Endothelial cell (in vitro differentiated cells): ENCODE data around the gene ZNF70. TPM values are rescaled to one million over a fixed set of nuclear protein-coding genes. Genes with fewer than 3 reads are reported as not detected.

Experiments
- DNase-seq: peaks from one replicate; pipeline ENCODE4 v3.0.0; 2021; ENCODE audit warnings: low spot score
- H3K27ac Mint-ChIP-seq: one replicate; pipeline ENCODE4 v1.8.0; 2021; ENCODE audit warnings: mixed read lengths, inconsistent platforms; ENCODE audit not compliant: unreplicated experiment
- H3K27me3 Mint-ChIP-seq: one replicate; pipeline ENCODE4 v1.8.0; 2021; ENCODE audit warnings: mild to moderate bottlenecking, moderate library complexity, mixed read lengths, inconsistent platforms; ENCODE audit not compliant: unreplicated experiment
- H3K36me3 Mint-ChIP-seq: one replicate; pipeline ENCODE4 v1.8.0; 2021; ENCODE audit warnings: mild to moderate bottlenecking, low read depth, mixed read lengths, inconsistent platforms; ENCODE audit not compliant: unreplicated experiment
- H3K4me1 Mint-ChIP-seq: one replicate; pipeline ENCODE4 v1.8.0; 2021; ENCODE audit warnings: mild to moderate bottlenecking, mixed read lengths, inconsistent platforms; ENCODE audit not compliant: unreplicated experiment
- H3K4me3 Mint-ChIP-seq: one replicate; pipeline ENCODE4 v1.8.0; 2021; ENCODE audit warnings: mild to moderate bottlenecking, mixed read lengths, inconsistent platforms; ENCODE audit not compliant: unreplicated experiment
- H3K9me3 Mint-ChIP-seq: one replicate; pipeline ENCODE4 v1.8.0; 2021; ENCODE audit warnings: mixed read lengths, inconsistent platforms; ENCODE audit not compliant: unreplicated experiment
- total RNA-seq: library from RNA; stranded (reverse); fragmentation: NEBNext Ultra II Directional; extraction: Animal tissue kit (Norgen Biotek cat#: 25700); gene quantifications from one replicate; pipeline ENCODE4 v1.2.1, GENCODE V29; 2021; ENCODE audit not compliant: unreplicated experiment
- TF ChIP-seq, protein P1 (sequence below): fragments of 200-600 bp; sonication (generic); IDR thresholded peaks from one replicate; pipeline ENCODE4 v1.5.0; 2021; ENCODE audit warnings: antibody characterized with exemption; ENCODE audit not compliant: unreplicated experiment

Gene ZNF70
- total RNA-seq, 1 donor from 2014 or later: 8.0 TPM

DNA sequence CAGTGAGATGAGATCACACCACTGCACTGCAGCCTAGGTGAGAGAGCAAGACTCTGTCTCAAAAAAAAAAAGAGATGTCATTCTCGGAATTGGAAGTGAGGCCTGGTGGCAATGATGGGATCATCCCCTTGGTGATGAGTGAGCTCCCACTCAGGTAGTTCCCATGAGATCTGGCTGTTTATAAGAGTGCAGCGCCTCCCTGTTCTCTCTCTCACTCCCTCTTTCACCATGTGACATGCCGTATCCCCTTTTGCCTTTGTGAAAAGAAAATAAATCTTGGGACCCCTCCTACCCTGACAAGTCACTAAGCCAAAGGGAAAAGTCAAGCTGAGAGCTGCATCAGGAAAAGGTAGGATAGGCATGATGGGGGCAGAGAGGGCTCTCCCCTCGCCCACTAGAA, 28.8 kb downstream of the ZNF70 start:
- H3K27ac Mint-ChIP-seq: no peak overlapping the region
- no peak for DNase-seq
- H3K27me3 Mint-ChIP-seq: peaks cover 3% of the 10 kb centered on the region
- H3K9me3 Mint-ChIP-seq: no peaks in the 10 kb centered on the region
- H3K36me3 Mint-ChIP-seq: no peaks in the 10 kb centered on the region
- no peaks in the 10 kb centered on the region for H3K4me1 Mint-ChIP-seq
- H3K4me3 Mint-ChIP-seq: no peak overlapping the region
- TF ChIP-seq, protein P1, sequence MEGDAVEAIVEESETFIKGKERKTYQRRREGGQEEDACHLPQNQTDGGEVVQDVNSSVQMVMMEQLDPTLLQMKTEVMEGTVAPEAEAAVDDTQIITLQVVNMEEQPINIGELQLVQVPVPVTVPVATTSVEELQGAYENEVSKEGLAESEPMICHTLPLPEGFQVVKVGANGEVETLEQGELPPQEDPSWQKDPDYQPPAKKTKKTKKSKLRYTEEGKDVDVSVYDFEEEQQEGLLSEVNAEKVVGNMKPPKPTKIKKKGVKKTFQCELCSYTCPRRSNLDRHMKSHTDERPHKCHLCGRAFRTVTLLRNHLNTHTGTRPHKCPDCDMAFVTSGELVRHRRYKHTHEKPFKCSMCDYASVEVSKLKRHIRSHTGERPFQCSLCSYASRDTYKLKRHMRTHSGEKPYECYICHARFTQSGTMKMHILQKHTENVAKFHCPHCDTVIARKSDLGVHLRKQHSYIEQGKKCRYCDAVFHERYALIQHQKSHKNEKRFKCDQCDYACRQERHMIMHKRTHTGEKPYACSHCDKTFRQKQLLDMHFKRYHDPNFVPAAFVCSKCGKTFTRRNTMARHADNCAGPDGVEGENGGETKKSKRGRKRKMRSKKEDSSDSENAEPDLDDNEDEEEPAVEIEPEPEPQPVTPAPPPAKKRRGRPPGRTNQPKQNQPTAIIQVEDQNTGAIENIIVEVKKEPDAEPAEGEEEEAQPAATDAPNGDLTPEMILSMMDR: no peak

DNA sequence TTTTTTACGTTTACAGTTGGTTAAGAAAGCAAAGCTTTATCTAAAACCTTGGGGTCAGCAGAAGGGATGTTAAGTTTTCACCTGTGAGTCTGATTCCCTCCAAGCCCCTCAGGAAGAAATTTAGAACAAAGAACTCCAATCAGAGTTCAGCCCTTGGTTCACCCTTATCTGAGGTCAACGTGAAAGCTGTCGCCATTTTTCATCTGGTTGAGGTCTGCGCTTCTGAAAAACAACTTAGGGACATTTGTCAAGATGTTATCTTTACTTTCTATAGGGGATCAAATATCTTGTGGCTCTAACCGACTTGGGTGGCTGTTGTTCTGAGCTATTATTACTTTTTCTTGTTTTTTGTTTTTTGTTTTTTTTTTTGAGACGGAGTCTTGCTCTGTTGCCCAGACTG, 30.1 kb downstream of the ZNF70 start:
- no peaks in the 10 kb centered on the region for H3K9me3 Mint-ChIP-seq
- DNase-seq: no peak
- H3K27ac Mint-ChIP-seq: no peak overlapping the region
- no peak overlapping the region for H3K4me3 Mint-ChIP-seq
- H3K27me3 Mint-ChIP-seq: no peaks in the 10 kb centered on the region
- TF ChIP-seq, protein P1: no peak
- H3K36me3 Mint-ChIP-seq: no peaks in the 10 kb centered on the region
- H3K4me1 Mint-ChIP-seq: no peaks in the 10 kb centered on the region

- Mint-ChIP-seq H3K4me3 (peak overlapping the region; percentile 51), H3K27me3 (peaks cover 4% of the 10 kb centered on the region), H3K9me3 (no peaks in the 10 kb centered on the region), H3K27ac (no peak overlapping the region), H3K4me1 (no peaks in the 10 kb centered on the region), H3K36me3 (peaks cover 7% of the 10 kb centered on the region)
- TF ChIP-seq, protein P1: no peak
- no peak for DNase-seq
Measured at GRCh38 chr22:23718371-23719165, 32.3 kb downstream of the ZNF70 start.

- H3K4me3 Mint-ChIP-seq: peak overlapping the region; percentile 87
- H3K9me3 Mint-ChIP-seq: no peaks in the 10 kb centered on the region
- TF ChIP-seq, protein P1: no peak
Measured at GRCh38 chr22:23716811-23717801, 33.8 kb downstream of the ZNF70 start.

More at GRCh38 chr22:23716811-23717801, 33.8 kb downstream of the ZNF70 start:
- H3K27ac Mint-ChIP-seq: no peak overlapping the region
- peaks cover 4% of the 10 kb centered on the region for H3K27me3 Mint-ChIP-seq
- H3K4me1 Mint-ChIP-seq: no peaks in the 10 kb centered on the region
- DNase-seq: peak; percentile 81
- H3K36me3 Mint-ChIP-seq: peaks cover 7% of the 10 kb centered on the region
